GM21423 (cell line): ENCODE data around the gene GRK1.

ENCODE experiments used
- ATAC-seq: cut with Tn5 transposase; IDR thresholded peaks from one replicate; pipeline ENCODE4 v1.9.1; 2021; ENCODE audit warnings: mild to moderate bottlenecking, moderate library complexity; ENCODE audit not compliant: unreplicated experiment

GRK1 gene

DNA sequence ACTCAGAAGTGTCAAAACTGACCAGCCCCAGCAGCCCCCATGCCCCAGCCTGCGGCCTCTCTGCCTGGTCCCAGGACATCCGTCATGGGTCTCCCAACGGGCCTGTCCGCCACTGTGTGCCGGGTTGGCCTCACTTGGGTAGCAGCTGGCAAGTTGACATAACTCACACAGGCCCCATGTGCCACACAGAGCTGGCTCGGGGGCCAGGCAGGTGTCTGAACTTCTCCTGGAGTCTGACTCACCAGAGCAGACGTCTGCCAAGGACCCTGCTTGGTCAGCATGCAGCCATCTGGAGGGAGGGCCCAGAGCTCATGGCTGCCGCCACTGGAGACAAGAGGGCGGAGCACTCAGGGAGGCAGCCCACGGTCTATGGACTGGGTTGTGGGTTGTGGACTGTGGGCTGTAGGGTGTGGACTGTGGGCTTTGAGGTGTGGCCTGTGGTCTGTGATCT, 60.0 kb downstream of the GRK1 start:
- ATAC-seq: no peak

- ATAC-seq: no peak
These were observed 61.6 kb downstream of the GRK1 start for GRCh38 chr13:113728571-113729054.

- no peak for ATAC-seq
These were observed 62.4 kb downstream of the GRK1 start for GRCh38 chr13:113729187-113730019.

- no peak for ATAC-seq
These were observed 63.3 kb downstream of the GRK1 start for GRCh38 chr13:113730258-113730691.

DNA sequence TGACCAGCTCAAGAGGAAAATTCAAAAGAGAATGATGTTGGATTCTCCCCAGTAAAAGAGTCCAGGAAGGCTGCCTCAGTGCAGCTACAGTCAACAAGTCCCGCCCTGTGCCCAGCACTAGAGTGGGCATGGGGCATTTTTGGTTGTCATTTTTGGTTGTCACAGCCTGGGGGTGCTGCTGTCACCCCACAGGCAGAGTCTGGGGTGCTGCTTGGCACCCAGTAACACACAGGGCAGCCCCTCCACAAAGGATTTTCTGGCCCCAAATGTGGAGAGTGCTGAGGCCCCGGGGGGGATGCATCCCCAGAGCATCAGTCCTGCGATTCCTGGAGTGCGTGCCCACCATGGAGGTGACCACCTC, 63.8 kb downstream of the GRK1 start:
- no peak for ATAC-seq

DNA sequence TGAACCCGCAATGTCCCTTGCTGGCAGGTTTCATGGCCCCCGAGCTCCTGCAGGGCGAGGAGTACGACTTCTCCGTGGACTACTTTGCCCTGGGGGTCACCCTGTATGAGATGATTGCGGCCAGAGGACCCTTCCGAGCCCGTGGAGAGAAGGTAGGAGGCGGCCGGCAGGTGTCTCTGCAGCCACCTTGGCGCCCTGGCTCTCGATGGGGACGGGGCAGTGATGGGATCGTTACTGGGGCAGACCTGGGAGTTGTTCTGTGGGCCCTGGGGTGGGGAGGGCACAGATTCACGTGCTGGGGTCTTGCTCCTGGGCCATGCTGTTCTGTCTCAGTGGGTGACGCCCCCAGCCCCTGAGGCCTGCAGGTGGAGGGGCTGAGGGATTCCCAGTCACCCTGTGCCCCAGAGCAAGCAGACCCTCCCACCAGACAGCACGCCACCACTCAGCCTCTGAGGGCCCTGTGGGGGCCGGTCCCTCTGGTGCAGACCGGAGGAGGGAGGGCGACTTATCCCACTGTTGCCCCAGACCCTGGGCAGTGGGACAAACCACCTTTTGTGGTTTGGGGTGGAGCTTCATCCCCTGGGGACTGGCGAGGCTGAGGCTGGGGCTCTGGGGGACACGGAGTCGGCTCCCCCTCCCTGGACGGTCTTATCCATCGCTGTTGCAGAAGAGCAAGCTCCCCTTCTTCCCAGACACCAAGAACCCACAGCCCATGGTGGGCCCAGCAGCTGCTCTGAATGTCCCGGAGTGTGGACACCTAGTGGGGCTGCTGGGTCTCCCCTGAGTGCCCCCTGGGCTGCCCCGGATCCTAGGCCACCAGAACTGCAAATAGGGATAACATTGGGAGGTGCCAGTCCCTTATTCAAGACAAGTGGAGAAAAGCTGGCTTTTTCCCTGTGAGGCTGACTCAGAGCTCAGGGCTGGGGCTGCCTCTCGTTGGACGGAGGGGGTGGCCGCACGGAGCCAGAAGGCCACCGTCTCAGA, 64.5 kb downstream of the GRK1 start:
- ATAC-seq: no peak

GRCh38 chr13:113732176-113732960, 65.3 kb downstream of the GRK1 start:
- ATAC-seq: no peak

DNA sequence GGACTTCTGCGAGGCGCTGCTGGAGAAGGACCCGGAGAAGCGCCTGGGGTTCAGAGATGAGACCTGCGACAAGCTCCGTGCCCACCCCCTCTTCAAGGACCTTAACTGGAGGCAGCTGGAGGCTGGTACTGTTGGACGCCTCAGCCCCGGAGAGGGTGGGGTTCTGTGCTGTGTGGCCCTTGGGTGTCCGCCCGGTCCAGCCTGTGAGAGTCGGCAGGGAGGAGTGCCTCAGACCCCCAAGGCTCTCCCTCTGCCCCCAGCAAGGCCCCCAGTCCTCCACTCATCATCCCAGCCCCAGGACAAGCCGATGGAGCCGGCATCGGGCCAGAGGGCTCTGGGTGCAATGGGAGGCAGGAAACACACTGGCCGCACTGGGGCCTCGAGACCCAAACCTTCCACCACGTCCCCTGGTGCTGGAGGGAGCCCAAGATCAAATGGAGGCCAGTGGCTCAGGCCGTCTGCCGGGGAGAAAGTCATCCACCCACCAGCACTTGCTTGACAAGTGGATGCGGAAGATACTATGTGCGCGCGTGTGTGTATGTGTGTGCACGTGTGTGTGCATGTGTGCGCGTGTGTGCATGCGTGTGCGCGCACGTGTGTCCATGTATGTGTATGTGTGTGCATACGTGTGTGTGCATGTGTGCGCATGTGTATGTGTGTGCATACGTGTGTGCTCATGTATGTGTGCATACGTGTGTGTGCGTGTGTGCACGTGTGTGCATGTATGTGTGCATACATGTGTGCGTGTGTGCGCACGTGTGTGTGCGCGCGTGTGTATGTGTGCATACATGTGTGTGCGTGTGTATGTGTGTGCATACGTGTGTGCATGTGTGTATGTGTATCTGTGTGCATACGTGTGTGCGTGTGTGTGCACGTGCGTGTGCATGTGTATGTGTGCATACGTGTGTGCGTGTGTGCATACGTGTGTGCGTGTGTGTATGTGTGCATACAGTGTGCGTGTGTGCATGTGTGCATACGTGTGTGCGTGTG, 66.2 kb downstream of the GRK1 start:
- ATAC-seq: no peak

DNA sequence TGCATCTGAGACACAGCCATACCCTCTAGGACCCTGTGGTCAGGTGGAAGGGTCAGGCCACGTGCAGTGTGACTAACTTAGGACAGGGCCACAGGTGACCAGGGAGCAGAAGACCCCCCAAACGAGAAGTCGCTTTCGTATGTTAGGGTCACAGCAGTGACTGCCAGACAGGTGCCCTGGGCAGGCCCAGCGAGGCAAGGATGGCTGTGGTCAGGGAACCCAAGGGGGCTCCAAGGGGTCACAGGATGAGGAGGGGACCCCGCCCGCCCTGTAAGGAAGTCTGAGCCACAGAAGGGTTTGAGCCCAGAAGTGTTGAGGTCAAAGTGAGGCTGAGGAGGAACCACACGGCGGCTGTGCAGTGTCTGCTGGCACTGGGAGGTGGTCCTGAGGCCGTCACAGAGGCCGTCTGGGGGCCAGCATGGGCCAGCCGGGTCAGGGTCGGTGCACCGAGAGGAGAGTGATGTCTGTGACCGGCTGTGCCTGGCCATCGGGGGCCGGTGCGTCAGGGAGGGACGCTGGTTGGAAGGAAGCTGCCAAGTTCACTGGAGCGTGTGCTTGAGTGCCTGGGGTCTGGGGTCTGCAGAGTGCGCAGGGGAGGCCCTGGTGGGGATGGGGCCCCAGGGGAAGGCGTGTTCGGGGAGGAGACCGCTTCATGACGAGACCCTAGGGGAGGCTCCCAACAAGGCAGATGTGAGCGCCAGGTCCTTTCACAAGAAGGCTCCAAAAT, 67.2 kb downstream of the GRK1 start:
- ATAC-seq: no peak

DNA sequence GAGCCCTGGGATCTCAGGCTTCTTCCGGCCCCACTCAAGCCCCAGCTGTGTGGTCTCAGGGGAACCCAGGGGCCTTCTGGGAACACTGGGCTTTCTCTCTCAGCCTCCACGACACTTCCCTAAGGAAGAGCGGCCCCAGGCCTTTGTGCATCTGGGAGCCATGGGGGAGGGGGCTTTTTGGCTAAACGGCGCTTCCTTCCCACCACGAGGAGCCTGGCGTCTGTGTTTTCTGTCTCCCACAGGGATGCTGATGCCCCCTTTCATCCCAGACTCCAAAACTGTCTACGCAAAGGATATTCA, 67.8 kb downstream of the GRK1 start:
- ATAC-seq: no peak

DNA sequence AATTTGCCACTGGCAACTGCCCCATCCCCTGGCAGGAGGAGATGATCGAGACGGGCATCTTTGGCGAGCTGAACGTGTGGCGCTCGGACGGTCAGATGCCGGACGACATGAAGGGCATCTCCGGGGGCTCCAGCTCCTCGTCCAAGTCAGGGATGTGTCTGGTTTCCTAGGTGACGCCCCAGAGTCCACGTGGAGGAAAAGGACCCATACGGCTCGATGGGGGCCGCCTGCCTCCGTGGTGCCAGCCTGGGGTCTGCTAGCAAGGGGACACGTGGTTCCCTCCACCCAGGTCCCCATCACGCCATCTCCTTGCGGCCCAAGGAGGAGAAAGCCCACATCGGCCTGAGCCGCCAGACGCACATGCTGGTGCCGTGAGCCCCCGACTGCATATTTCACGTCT, 68.2 kb downstream of the GRK1 start:
- no peak for ATAC-seq

GRCh38 chr13:113735750-113736149, 68.7 kb downstream of the GRK1 start:
- no peak for ATAC-seq

DNA sequence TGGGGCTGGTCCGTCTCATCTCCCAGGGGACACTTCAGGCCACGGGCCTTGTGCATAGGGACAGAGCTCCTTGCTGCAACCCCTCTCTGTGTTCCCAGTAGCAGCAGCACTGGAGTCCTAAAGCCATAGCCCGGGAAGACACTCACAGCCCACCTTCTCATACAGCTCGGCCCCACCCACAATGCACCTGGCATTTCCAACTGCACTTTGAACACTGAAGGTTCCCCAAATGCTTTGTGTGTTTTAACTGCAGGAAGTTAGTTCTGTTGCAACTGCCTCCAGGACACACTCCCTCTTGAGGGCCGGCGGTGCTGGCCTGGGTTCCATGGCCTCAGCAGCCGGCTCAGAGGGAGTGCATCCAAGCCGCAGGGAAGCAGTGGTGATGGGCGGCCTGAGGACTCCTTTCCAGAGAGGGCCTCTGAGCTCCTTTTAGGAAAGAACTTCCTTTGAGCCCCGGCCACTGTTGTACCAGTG, 69.3 kb downstream of the GRK1 start:
- ATAC-seq: no peak

DNA sequence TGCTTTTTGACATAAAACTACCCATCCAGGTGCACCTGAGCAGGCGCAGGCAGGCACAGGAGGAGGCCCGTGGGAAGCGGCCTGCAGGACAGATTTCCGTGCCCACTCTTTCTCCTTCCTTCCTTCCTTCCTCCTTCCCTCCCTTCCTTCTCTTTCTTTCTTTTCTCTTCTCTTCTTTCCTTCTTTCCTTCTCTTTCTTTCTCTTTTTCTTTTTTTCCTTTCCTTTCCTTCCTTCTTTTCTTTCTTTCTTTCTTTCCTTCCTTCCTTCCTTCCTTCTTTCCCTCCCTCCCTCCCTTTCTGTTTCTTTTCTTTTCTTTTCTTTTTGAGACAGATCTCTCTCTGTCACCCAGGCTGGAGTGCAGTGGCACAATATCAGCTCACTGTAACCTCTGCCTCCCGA, 70.8 kb downstream of the GRK1 start:
- no peak for ATAC-seq

- ATAC-seq: no peak
These were observed 72.7 kb downstream of the GRK1 start for GRCh38 chr13:113739527-113740285.

DNA sequence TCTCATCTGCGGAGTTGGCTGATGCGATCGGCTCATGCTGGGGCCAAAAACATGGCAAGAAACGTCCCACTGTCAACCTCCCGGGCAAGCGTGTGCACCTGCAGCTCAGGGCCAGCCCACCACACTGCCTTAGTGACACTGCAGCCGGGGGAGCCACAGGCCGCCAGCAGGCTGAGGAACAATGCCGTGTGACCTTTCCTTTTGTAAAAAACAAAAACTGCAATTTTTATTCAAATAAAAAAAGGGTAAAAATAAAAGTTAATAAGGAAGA, 73.2 kb downstream of the GRK1 start:
- no peak for ATAC-seq

DNA sequence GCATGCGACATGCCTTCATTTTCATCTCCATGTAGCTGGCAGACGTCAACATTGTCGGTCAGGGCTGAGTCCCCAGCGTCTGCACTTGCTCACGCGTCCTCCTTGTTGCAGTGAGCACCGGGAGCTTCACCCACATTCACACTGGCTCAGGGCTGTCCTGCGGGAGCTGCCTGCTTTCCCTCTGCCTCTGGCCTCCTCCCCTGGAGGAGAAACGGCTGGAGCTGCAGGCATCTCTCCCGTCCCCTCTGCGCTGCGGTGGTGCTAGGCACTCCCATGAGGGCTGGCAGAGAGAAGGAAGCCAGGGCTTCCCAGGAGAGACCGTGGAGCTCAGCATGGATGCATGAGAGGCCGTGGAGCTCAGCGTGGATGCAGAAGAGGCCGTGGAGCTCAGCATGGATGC, 73.6 kb downstream of the GRK1 start:
- no peak for ATAC-seq

GRCh38 chr13:113741191-113741668, 74.2 kb downstream of the GRK1 start:
- no peak for ATAC-seq
